HEK293 (cell line): Measurements from ENCODE around the gene MGME1.

Experiments used
- CTCF ChIA-PET: fragments of 350-600 bp; formaldehyde crosslinking; extraction: SDS; loops from one replicate; lab custom pipeline; 2021; ENCODE audit warnings: antibody characterized with exemption; lab: Yijun Ruan, JAX
- POLR2A ChIA-PET: fragments of 300-600 bp; formaldehyde crosslinking; extraction: SDS; loops from one replicate; lab custom pipeline; 2020; ENCODE audit warnings: antibody characterized with exemption, inconsistent platforms; lab: Yijun Ruan, JAX
- H3K27ac ChIP-seq: fragments of 200-500 bp; sonication (Bioruptor generic); 2 replicates; pipeline ENCODE4 v1.5.1; 2014; ENCODE audit warnings: low read depth, low read length, control low read depth, inconsistent platforms; ENCODE audit errors: extremely low read depth
- H3K36me3 ChIP-seq, 2 experiments: fragments of 200-500 bp in 1 of 2; sonication (Bioruptor generic) in 1 of 2; 1 replicate in 1 of 2; 2 replicates in 1 of 2; pipeline ENCODE4 v1.5.1; 2014 to 2017; ENCODE audit warnings: inconsistent platforms in 2 of 2, low read length in 2 of 2; ENCODE audit not compliant: control insufficient read depth in 2 of 2, insufficient read depth in 1 of 2
- H3K4me1 ChIP-seq: fragments of 200-500 bp; sonication (Bioruptor generic); 2 replicates; pipeline ENCODE4 v1.5.1; 2014; ENCODE audit warnings: mild to moderate bottlenecking, low read length, inconsistent platforms; ENCODE audit not compliant: control insufficient read depth, insufficient read depth
- H3K4me3 ChIP-seq: 2 replicates; pipeline ENCODE4 v1.5.1; 2011; ENCODE audit warnings: low read depth, mild to moderate bottlenecking, control low read depth, low read length, moderate library complexity
- H3K9me3 ChIP-seq: fragments of 200-500 bp; sonication (Bioruptor generic); 2 replicates; pipeline ENCODE4 v1.5.1; 2014; ENCODE audit warnings: low read depth, low read length, inconsistent platforms; ENCODE audit not compliant: control insufficient read depth, insufficient read depth
- MYNN ChIP-seq: fragments of 450-650 bp; formaldehyde crosslinking; IDR thresholded peaks from 2 replicates; pipeline ENCODE4 v1.5.1; 2016; ENCODE audit warnings: missing biosample characterization, missing genetic modification characterization, borderline replicate concordance
- SP2 ChIP-seq: fragments of 450-650 bp; formaldehyde crosslinking; IDR thresholded peaks from 2 replicates; pipeline ENCODE4 v1.5.1; 2016; ENCODE audit warnings: missing biosample characterization, missing genetic modification characterization
- ZFP69B ChIP-seq: fragments of 450-650 bp; formaldehyde crosslinking; IDR thresholded peaks from 2 replicates; pipeline ENCODE4 v1.5.1; 2016; ENCODE audit warnings: missing biosample characterization, missing genetic modification characterization
- ZNF114 ChIP-seq: fragments of 450-650 bp; formaldehyde crosslinking; IDR thresholded peaks from 2 replicates; pipeline ENCODE4 v1.5.0; 2017; ENCODE audit warnings: missing biosample characterization, missing genetic modification characterization
- ZNF416 ChIP-seq: fragments of 450-650 bp; formaldehyde crosslinking; IDR thresholded peaks from 2 replicates; pipeline ENCODE4 v1.5.1; 2016; ENCODE audit warnings: missing biosample characterization, missing genetic modification characterization
- ZNF501 ChIP-seq: fragments of 450-650 bp; formaldehyde crosslinking; IDR thresholded peaks from 2 replicates; pipeline ENCODE4 v1.5.1; 2016; ENCODE audit warnings: missing biosample characterization, missing genetic modification characterization
- ZNF624 ChIP-seq: fragments of 450-650 bp; formaldehyde crosslinking; IDR thresholded peaks from 2 replicates; pipeline ENCODE4 v1.5.1; 2017; ENCODE audit warnings: missing biosample characterization, missing genetic modification characterization
- ZNF626 ChIP-seq: fragments of 450-650 bp; sonication (Bioruptor Pico); formaldehyde crosslinking; IDR thresholded peaks from 2 replicates; pipeline ENCODE4 v1.5.1; 2018; ENCODE audit warnings: missing biosample characterization, missing genetic modification characterization, inconsistent platforms
- ZNF629 ChIP-seq: fragments of 450-650 bp; formaldehyde crosslinking; IDR thresholded peaks from 2 replicates; pipeline ENCODE4 v1.5.1; 2017; ENCODE audit warnings: missing biosample characterization, missing genetic modification characterization
- ZNF658 ChIP-seq: fragments of 450-650 bp; formaldehyde crosslinking; IDR thresholded peaks from 2 replicates; pipeline ENCODE4; 2016; ENCODE audit warnings: missing biosample characterization, missing genetic modification characterization
- TF ChIP-seq, protein P1 (sequence below): fragments of 450-650 bp; formaldehyde crosslinking; IDR thresholded peaks from 2 replicates; pipeline ENCODE4 v1.5.1; 2017; ENCODE audit warnings: missing biosample characterization, missing genetic modification characterization
- TF ChIP-seq, protein P2 (sequence below): fragments of 450-650 bp; formaldehyde crosslinking; IDR thresholded peaks from 2 replicates; pipeline ENCODE4 v1.5.1; 2016; ENCODE audit warnings: missing biosample characterization, missing genetic modification characterization
- TF ChIP-seq, protein P3 (sequence below): fragments of 450-650 bp; formaldehyde crosslinking; IDR thresholded peaks from 2 replicates; pipeline ENCODE4 v1.5.1; 2016; ENCODE audit warnings: missing biosample characterization, missing genetic modification characterization
- TF ChIP-seq, protein P4 (sequence below): fragments of 450-650 bp; formaldehyde crosslinking; IDR thresholded peaks from 2 replicates; pipeline ENCODE4 v1.5.1; 2016; ENCODE audit warnings: missing biosample characterization, missing genetic modification characterization
- TF ChIP-seq, protein P5 (sequence below): fragments of 450-650 bp; formaldehyde crosslinking; optimal IDR thresholded peaks from 2 replicates; pipeline ENCODE3; 2016; ENCODE audit warnings: missing biosample characterization, mild to moderate bottlenecking, missing genetic modification characterization
- TF ChIP-seq, protein P6 (sequence below): fragments of 450-650 bp; formaldehyde crosslinking; IDR thresholded peaks from 2 replicates; pipeline ENCODE4 v1.5.1; 2017; ENCODE audit warnings: missing biosample characterization, missing genetic modification characterization

MGME1 gene

DNA sequence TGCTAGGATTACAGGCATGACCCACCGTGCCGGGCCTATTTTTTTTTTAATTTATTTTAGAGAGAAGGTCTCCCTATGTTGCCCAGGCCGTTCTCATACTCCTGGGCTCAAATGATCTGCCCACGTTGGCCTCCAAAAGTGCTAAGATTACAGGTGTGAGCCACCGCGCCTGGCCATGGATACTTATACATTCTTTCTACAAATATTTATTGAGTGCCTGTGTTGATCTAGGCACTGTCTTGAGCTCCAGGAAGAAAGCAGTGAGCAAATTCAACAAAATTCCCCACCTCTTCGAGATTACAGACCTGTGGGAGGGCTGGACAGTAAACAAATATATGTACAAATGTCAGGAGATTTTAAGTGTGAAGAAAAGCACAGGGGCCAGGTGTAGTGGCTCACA is 37.9 kb downstream of the MGME1 start:
- TF ChIP-seq, protein P1, sequence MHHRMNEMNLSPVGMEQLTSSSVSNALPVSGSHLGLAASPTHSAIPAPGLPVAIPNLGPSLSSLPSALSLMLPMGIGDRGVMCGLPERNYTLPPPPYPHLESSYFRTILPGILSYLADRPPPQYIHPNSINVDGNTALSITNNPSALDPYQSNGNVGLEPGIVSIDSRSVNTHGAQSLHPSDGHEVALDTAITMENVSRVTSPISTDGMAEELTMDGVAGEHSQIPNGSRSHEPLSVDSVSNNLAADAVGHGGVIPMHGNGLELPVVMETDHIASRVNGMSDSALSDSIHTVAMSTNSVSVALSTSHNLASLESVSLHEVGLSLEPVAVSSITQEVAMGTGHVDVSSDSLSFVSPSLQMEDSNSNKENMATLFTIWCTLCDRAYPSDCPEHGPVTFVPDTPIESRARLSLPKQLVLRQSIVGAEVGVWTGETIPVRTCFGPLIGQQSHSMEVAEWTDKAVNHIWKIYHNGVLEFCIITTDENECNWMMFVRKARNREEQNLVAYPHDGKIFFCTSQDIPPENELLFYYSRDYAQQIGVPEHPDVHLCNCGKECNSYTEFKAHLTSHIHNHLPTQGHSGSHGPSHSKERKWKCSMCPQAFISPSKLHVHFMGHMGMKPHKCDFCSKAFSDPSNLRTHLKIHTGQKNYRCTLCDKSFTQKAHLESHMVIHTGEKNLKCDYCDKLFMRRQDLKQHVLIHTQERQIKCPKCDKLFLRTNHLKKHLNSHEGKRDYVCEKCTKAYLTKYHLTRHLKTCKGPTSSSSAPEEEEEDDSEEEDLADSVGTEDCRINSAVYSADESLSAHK, result no peak
- TF ChIP-seq, protein P2, sequence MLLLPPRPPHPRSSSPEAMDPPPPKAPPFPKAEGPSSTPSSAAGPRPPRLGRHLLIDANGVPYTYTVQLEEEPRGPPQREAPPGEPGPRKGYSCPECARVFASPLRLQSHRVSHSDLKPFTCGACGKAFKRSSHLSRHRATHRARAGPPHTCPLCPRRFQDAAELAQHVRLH (tag by site-specific recombination), result no peak
- TF ChIP-seq, protein P3, sequence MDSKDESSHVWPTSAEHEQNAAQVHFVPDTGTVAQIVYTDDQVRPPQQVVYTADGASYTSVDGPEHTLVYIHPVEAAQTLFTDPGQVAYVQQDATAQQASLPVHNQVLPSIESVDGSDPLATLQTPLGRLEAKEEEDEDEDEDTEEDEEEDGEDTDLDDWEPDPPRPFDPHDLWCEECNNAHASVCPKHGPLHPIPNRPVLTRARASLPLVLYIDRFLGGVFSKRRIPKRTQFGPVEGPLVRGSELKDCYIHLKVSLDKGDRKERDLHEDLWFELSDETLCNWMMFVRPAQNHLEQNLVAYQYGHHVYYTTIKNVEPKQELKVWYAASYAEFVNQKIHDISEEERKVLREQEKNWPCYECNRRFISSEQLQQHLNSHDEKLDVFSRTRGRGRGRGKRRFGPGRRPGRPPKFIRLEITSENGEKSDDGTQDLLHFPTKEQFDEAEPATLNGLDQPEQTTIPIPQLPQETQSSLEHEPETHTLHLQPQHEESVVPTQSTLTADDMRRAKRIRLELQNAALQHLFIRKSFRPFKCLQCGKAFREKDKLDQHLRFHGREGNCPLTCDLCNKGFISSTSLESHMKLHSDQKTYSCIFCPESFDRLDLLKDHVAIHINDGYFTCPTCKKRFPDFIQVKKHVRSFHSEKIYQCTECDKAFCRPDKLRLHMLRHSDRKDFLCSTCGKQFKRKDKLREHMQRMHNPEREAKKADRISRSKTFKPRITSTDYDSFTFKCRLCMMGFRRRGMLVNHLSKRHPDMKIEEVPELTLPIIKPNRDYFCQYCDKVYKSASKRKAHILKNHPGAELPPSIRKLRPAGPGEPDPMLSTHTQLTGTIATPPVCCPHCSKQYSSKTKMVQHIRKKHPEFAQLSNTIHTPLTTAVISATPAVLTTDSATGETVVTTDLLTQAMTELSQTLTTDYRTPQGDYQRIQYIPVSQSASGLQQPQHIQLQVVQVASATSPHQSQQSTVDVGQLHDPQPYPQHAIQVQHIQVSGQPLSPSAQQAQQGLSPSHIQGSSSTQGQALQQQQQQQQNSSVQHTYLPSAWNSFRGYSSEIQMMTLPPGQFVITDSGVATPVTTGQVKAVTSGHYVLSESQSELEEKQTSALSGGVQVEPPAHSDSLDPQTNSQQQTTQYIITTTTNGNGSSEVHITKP (tag by site-specific recombination), result no peak
- TF ChIP-seq ZNF658 (no peak), ZNF416 (tag by site-specific recombination) (no peak), ZNF501 (tag by site-specific recombination) (no peak), ZNF114 (no peak), SP2 (no peak), MYNN (no peak), ZNF629 (tag by site-specific recombination) (no peak), ZNF626 (tag by site-specific recombination) (no peak), ZNF624 (tag by site-specific recombination) (no peak), ZFP69B (no peak)
- TF ChIP-seq, protein P4, sequence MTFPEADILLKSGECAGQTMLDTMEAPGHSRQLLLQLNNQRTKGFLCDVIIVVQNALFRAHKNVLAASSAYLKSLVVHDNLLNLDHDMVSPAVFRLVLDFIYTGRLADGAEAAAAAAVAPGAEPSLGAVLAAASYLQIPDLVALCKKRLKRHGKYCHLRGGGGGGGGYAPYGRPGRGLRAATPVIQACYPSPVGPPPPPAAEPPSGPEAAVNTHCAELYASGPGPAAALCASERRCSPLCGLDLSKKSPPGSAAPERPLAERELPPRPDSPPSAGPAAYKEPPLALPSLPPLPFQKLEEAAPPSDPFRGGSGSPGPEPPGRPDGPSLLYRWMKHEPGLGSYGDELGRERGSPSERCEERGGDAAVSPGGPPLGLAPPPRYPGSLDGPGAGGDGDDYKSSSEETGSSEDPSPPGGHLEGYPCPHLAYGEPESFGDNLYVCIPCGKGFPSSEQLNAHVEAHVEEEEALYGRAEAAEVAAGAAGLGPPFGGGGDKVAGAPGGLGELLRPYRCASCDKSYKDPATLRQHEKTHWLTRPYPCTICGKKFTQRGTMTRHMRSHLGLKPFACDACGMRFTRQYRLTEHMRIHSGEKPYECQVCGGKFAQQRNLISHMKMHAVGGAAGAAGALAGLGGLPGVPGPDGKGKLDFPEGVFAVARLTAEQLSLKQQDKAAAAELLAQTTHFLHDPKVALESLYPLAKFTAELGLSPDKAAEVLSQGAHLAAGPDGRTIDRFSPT, result no peak
- TF ChIP-seq, protein P5, sequence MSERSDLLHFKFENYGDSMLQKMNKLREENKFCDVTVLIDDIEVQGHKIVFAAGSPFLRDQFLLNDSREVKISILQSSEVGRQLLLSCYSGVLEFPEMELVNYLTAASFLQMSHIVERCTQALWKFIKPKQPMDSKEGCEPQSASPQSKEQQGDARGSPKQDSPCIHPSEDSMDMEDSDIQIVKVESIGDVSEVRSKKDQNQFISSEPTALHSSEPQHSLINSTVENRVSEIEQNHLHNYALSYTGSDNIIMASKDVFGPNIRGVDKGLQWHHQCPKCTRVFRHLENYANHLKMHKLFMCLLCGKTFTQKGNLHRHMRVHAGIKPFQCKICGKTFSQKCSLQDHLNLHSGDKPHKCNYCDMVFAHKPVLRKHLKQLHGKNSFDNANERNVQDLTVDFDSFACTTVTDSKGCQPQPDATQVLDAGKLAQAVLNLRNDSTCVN, result no peak
- TF ChIP-seq, protein P6, sequence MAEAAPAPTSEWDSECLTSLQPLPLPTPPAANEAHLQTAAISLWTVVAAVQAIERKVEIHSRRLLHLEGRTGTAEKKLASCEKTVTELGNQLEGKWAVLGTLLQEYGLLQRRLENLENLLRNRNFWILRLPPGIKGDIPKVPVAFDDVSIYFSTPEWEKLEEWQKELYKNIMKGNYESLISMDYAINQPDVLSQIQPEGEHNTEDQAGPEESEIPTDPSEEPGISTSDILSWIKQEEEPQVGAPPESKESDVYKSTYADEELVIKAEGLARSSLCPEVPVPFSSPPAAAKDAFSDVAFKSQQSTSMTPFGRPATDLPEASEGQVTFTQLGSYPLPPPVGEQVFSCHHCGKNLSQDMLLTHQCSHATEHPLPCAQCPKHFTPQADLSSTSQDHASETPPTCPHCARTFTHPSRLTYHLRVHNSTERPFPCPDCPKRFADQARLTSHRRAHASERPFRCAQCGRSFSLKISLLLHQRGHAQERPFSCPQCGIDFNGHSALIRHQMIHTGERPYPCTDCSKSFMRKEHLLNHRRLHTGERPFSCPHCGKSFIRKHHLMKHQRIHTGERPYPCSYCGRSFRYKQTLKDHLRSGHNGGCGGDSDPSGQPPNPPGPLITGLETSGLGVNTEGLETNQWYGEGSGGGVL (tag by site-specific recombination), result no peak
- Histone ChIP-seq H3K4me3 (no peak overlapping the region), H3K4me1 (no peaks in the 10 kb centered on the region), H3K9me3 (no peaks in the 10 kb centered on the region), H3K27ac (no peak overlapping the region), H3K36me3 (no peaks in the 10 kb centered on the region)
- POLR2A ChIA-PET, result interaction anchor here (0.9 kb wide), 1 partner anchor 22 kb away, joined by 4 read pairs; no protein-coding TSS in a partner anchor
- CTCF ChIA-PET, result interaction anchor here (0.6 to 0.7 kb wide), 3 partner anchors 10 to 325 kb away, joined by 3 to 4 read pairs (median 3); partner anchors contain the start of gene RRBP1
